HCT116 (cell line): Measurements from ENCODE around the gene KSR1. TPM values are rescaled to one million over a fixed set of nuclear protein-coding genes. Genes with fewer than 3 reads are reported as not detected.

Source experiments
- ATAC-seq: fragments of 200-7000 bp; cut with Tn5 transposase; 2 replicates; pipeline ENCODE4 v1.9.1; 2020; ENCODE audit warnings: mild to moderate bottlenecking, moderate library complexity
- BruUV-seq: library from RNA; stranded (reverse); fragments of 400-500 nt; replicated peaks from 2 replicates; lab custom pipeline; 2021; lab: Mats Ljungman, UMichigan
- CTCF ChIA-PET: fragments of 300-600 bp; sonication (Branson Sonifier 250); formaldehyde crosslinking; loops from one replicate; lab custom pipeline; 2021; ENCODE audit warnings: antibody characterized with exemption; lab: Charles Lee
- POLR2A ChIA-PET: fragments of 300-600, 350-600 bp; sonication (Branson Sonifier 250); formaldehyde crosslinking; loops from one replicate; lab custom pipeline; 2021; ENCODE audit warnings: antibody characterized with exemption; lab: Charles Lee
- RAD21 ChIA-PET, 2 experiments: fragments of 300-600 bp; sonication (Branson Sonifier 250); formaldehyde crosslinking; loops; one replicate each; lab custom pipeline; 2023; ENCODE audit warnings: low total read pairs in 2 of 2; ENCODE audit not compliant: uncharacterized antibody in 2 of 2, unreplicated experiment in 2 of 2, low non-redundant PET in 1 of 2; lab: Charles Lee
- DNase-seq: peaks from one replicate; pipeline ENCODE4 v3.0.0-alpha.2; 2010; ENCODE audit warnings: low read depth, low spot score
- H2AFZ ChIP-seq: fragments of 200-600 bp; shearing (Covaris generic), sonication (generic); 2 replicates; pipeline ENCODE4 v1.6.1; 2017; ENCODE audit warnings: low read depth, mixed run types, mixed read lengths, antibody characterized with exemption, low read length; ENCODE audit not compliant: poor library complexity, severe bottlenecking
- H3K27ac ChIP-seq: 2 replicates; pipeline ENCODE4 v1.5.1; 2012; ENCODE audit warnings: low read depth, low read length
- H3K27me3 ChIP-seq: fragments of 200-600 bp; sonication (generic); 2 replicates; pipeline ENCODE4 v1.6.1; 2016; ENCODE audit warnings: mixed run types, low read length, mixed read lengths; ENCODE audit not compliant: insufficient read depth
- H3K36me3 ChIP-seq, 2 experiments: fragments of 200-500 bp in 1 of 2; fragments of 200-600 bp in 1 of 2; sonication (Bioruptor generic) in 1 of 2; sonication (generic) in 1 of 2; 2 replicates each; pipeline versions ENCODE4 v1.5.1 to v1.6.1; 2014 to 2016; ENCODE audit warnings: low read length in 2 of 2, inconsistent platforms in 1 of 2, mixed read lengths in 1 of 2, mixed run types in 1 of 2; ENCODE audit not compliant: insufficient read depth in 2 of 2, control insufficient read depth in 1 of 2
- H3K4me1 ChIP-seq, 2 experiments: fragments of 200-600 bp in 1 of 2; sonication (generic) in 1 of 2; 2 replicates each; pipeline versions ENCODE4 v1.5.1 to v1.6.1; 2012 to 2017; ENCODE audit warnings: low read length in 2 of 2, inconsistent platforms in 1 of 2, mild to moderate bottlenecking in 1 of 2, mixed read lengths in 1 of 2, mixed run types in 1 of 2, moderate library complexity in 1 of 2; ENCODE audit not compliant: insufficient read depth in 2 of 2, control insufficient read depth in 1 of 2
- H3K4me2 ChIP-seq: fragments of 200-600 bp; sonication (generic); 2 replicates; pipeline ENCODE4 v1.6.1; 2017; ENCODE audit warnings: mixed run types, low read length, mixed read lengths
- H3K4me3 ChIP-seq, 2 experiments: fragments of 200-600 bp in 1 of 2; sonication (generic) in 1 of 2; replicated peaks in 1 of 2; 2 replicates each; pipeline ENCODE4 v1.5.1; 2011 to 2016; ENCODE audit warnings: low read length in 2 of 2, control low read depth in 1 of 2, low read depth in 1 of 2, mild to moderate bottlenecking in 1 of 2, mixed read lengths in 1 of 2, mixed run types in 1 of 2
- H3K79me2 ChIP-seq: fragments of 200-600 bp; sonication (generic); 2 replicates; pipeline ENCODE4 v1.6.1; 2017; ENCODE audit warnings: mild to moderate bottlenecking, mixed run types, low read length, moderate library complexity, mixed read lengths; ENCODE audit not compliant: insufficient read depth
- H3K9ac ChIP-seq: fragments of 200-600 bp; sonication (generic); 2 replicates; pipeline ENCODE4 v1.6.1; 2016; ENCODE audit warnings: low read length, mixed read lengths
- H3K9me2 ChIP-seq: fragments of 200-600 bp; sonication (generic), shearing (Covaris generic); 2 replicates; pipeline ENCODE4 v1.6.1; 2017; ENCODE audit warnings: mixed run types, mild to moderate bottlenecking, moderate library complexity; ENCODE audit not compliant: insufficient read depth
- H3K9me3 ChIP-seq, 2 experiments: fragments of 200-500 bp in 1 of 2; fragments of 200-600 bp in 1 of 2; sonication (Bioruptor generic) in 1 of 2; sonication (generic) in 1 of 2; 2 replicates each; pipeline ENCODE4 v1.6.1; 2014 to 2017; ENCODE audit warnings: low read length in 2 of 2, mixed read lengths in 2 of 2, inconsistent platforms in 1 of 2, low read depth in 1 of 2, mild to moderate bottlenecking in 1 of 2, mixed run types in 1 of 2, moderate library complexity in 1 of 2; ENCODE audit not compliant: control insufficient read depth in 1 of 2, insufficient read depth in 1 of 2
- H4K20me1 ChIP-seq: fragments of 200-600 bp; sonication (generic), shearing (Covaris generic); 2 replicates; pipeline ENCODE4 v1.6.1; 2017; ENCODE audit warnings: mixed run types, mild to moderate bottlenecking, moderate library complexity; ENCODE audit not compliant: insufficient read depth
- CEBPB ChIP-seq: IDR thresholded peaks from 2 replicates; pipeline ENCODE4 v1.6.1; 2012; ENCODE audit warnings: low read depth
- EZH2phosphoT487 ChIP-seq: fragments of 200-600 bp; IDR thresholded peaks from 2 replicates; pipeline ENCODE4 v1.6.1; 2018; ENCODE audit warnings: antibody characterized with exemption, borderline replicate concordance
- POLR2AphosphoS5 ChIP-seq: IDR thresholded peaks from 2 replicates; pipeline ENCODE4 v1.6.1; 2011; ENCODE audit warnings: mild to moderate bottlenecking, low read depth, low read length, moderate library complexity
- REST ChIP-seq: IDR thresholded peaks from 2 replicates; pipeline ENCODE4 v1.6.1; 2012; ENCODE audit warnings: low read depth
- TCF7L2 ChIP-seq: IDR thresholded peaks from 2 replicates; pipeline ENCODE4 v1.7.0; 2011; ENCODE audit warnings: borderline replicate concordance, inconsistent platforms; ENCODE audit not compliant: insufficient read depth, insufficient read length; ENCODE audit errors: extremely low read depth
- YY1 ChIP-seq: IDR thresholded peaks from 2 replicates; pipeline ENCODE4 v1.6.1; 2011; ENCODE audit warnings: low read length, low read depth, moderate library complexity, mild to moderate bottlenecking; ENCODE audit not compliant: insufficient replicate concordance; ENCODE audit errors: extremely low read depth
- ZFX ChIP-seq: fragments of 450-650 bp; IDR thresholded peaks from 2 replicates; pipeline ENCODE4 v1.6.1; 2017
- intact Hi-C: fragments of 100-400 bp; cut with micrococcal nuclease; formaldehyde crosslinking; loops from 2 replicates; pipeline ENCODE4 v1.10.0; 2022
- total RNA-seq: library from RNA; stranded (reverse); gene quantifications from one replicate; pipeline ENCODE4 v1.2.1, GENCODE V29; 2021; ENCODE audit not compliant: unreplicated experiment
- TF ChIP-seq, protein P1 (sequence below): IDR thresholded peaks from 2 replicates; pipeline ENCODE4 v1.6.1; 2012

KSR1 gene
- total RNA-seq, 1 experiment from 2014 or later, result 16.5 TPM

GRCh38 chr17:27535975-27536374 is 79.7 kb downstream of the KSR1 start:
- no peak for DNase-seq
- RAD21 ChIA-PET, result interaction anchor here in 1 of 2 experiments (0.9 kb wide), 1 partner anchor 151 kb away, joined by 3 read pairs; no protein-coding TSS in a partner anchor
- no peak overlapping the region for H2AFZ ChIP-seq
- H3K4me3 ChIP-seq, result no peak overlapping the region
- peaks cover 4 to 21% of the 10 kb centered on the region in 2 experiments; a peak in 2 of 4 replicates for H3K4me1 ChIP-seq
- CTCF ChIA-PET, result interaction anchor here (1.2 kb wide), 1 partner anchor 14 kb away, joined by 3 read pairs; no protein-coding TSS in a partner anchor
- no peak overlapping the region for H3K27ac ChIP-seq
- intact Hi-C loops, result no loop called here
- H4K20me1 ChIP-seq, result no peaks in the 10 kb centered on the region
- TF ChIP-seq POLR2AphosphoS5 (no peak), ZFX (no peak), REST (no peak), TCF7L2 (no peak), YY1 (no peak), CEBPB (no peak), EZH2phosphoT487 (no peak)
- TF ChIP-seq, protein P1, sequence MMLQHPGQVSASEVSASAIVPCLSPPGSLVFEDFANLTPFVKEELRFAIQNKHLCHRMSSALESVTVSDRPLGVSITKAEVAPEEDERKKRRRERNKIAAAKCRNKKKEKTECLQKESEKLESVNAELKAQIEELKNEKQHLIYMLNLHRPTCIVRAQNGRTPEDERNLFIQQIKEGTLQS, result no peak
- no peaks in the 10 kb centered on the region for H3K27me3 ChIP-seq
- no peak overlapping the region for H3K4me2 ChIP-seq
- no peaks in the 10 kb centered on the region for H3K36me3 ChIP-seq
- no TSS peak for BruUV-seq
- no peaks in the 10 kb centered on the region for H3K79me2 ChIP-seq
- H3K9me3 ChIP-seq, result no peaks in the 10 kb centered on the region
- POLR2A ChIA-PET, result no interaction called here
- ATAC-seq, result no peak
- no peaks in the 10 kb centered on the region for H3K9me2 ChIP-seq
- H3K9ac ChIP-seq, result no peak overlapping the region
